OCI-LY7 (cell line): ENCODE measurements around the gene SH3PXD2A. TPM values are rescaled to one million over a fixed set of nuclear protein-coding genes. Genes with fewer than 3 reads are reported as not detected.

ENCODE experiments used
- BruUV-seq: library from RNA; stranded (reverse); fragments of 400-500 nt; replicated peaks from 2 replicates; lab custom pipeline; 2021; lab: Mats Ljungman, UMichigan
- CTCF ChIA-PET: fragments of 300-600 bp; sonication (Branson Sonifier 250); formaldehyde crosslinking; loops from one replicate; lab custom pipeline; 2022; ENCODE audit warnings: antibody characterized with exemption; ENCODE audit not compliant: unreplicated experiment; lab: Charles Lee
- POLR2A ChIA-PET: fragments of 300-600 bp; sonication (Branson Sonifier 250); formaldehyde crosslinking; loops from one replicate; lab custom pipeline; 2022; ENCODE audit warnings: antibody characterized with exemption; lab: Charles Lee
- DNase-seq: peaks from one replicate; pipeline ENCODE4 v3.0.0-alpha.2; 2015; ENCODE audit warnings: low spot score
- H2AFZ ChIP-seq: fragments of 200-600 bp; sonication (generic), shearing (Covaris generic); 2 replicates; pipeline ENCODE4 v1.6.1; 2014; ENCODE audit warnings: mild to moderate bottlenecking, antibody characterized with exemption, low read length, moderate library complexity
- H3K27ac ChIP-seq: fragments of 200-600 bp; sonication (generic); 2 replicates; pipeline ENCODE4 v1.5.1; 2014; ENCODE audit warnings: mixed run types, low read depth, mild to moderate bottlenecking, moderate library complexity, low read length, inconsistent platforms; ENCODE audit not compliant: poor library complexity, severe bottlenecking
- H3K36me3 ChIP-seq: fragments of 200-600 bp; sonication (generic); 2 replicates; pipeline ENCODE4 v1.6.1; 2014; ENCODE audit warnings: mild to moderate bottlenecking, antibody characterized with exemption, low read length, moderate library complexity, mixed read lengths; ENCODE audit not compliant: insufficient read depth
- H3K4me1 ChIP-seq: fragments of 200-600 bp; sonication (generic); 2 replicates; pipeline ENCODE4 v1.5.1; 2014; ENCODE audit warnings: mild to moderate bottlenecking, low read length; ENCODE audit not compliant: insufficient read depth, poor library complexity, severe bottlenecking
- H3K4me2 ChIP-seq: fragments of 200-600 bp; sonication (generic); 2 replicates; pipeline ENCODE4 v1.6.1; 2014; ENCODE audit warnings: mild to moderate bottlenecking, low read length
- H3K4me3 ChIP-seq: fragments of 200-600 bp; sonication (generic); 2 replicates; pipeline ENCODE4 v1.5.1; 2014; ENCODE audit warnings: mild to moderate bottlenecking, low read depth, low read length; ENCODE audit not compliant: poor library complexity, severe bottlenecking
- H3K79me2 ChIP-seq: fragments of 200-600 bp; sonication (generic); 2 replicates; pipeline ENCODE4 v1.6.1; 2016; ENCODE audit warnings: low read depth, mild to moderate bottlenecking, low read length, moderate library complexity, mixed read lengths; ENCODE audit not compliant: insufficient read depth
- H3K9me2 ChIP-seq: fragments of 200-600 bp; sonication (generic); 2 replicates; pipeline ENCODE4 v1.6.1; 2016; ENCODE audit warnings: mild to moderate bottlenecking, low read length, mixed read lengths; ENCODE audit not compliant: insufficient read depth
- H3K9me3 ChIP-seq: fragments of 200-600 bp; sonication (generic); 2 replicates; pipeline ENCODE4 v1.6.1; 2014; ENCODE audit warnings: mild to moderate bottlenecking, mixed run types, low read length, mixed read lengths
- H4K20me1 ChIP-seq: fragments of 200-600 bp; sonication (generic); 2 replicates; pipeline ENCODE4 v1.6.1; 2014; ENCODE audit warnings: mild to moderate bottlenecking, antibody characterized with exemption, low read length, moderate library complexity, mixed read lengths; ENCODE audit not compliant: insufficient read depth
- CTCF ChIP-seq: fragments of 200-600 bp; sonication (generic); conservative IDR thresholded peaks from 2 replicates; pipeline ENCODE4 v1.5.1; 2014; ENCODE audit warnings: mild to moderate bottlenecking, antibody characterized with exemption, low read length, moderate library complexity, mixed read lengths
- EZH2phosphoT487 ChIP-seq: fragments of 200-600 bp; sonication (generic); IDR thresholded peaks from 2 replicates; pipeline ENCODE4 v1.6.1; 2018; ENCODE audit warnings: low read depth, borderline replicate concordance, mild to moderate bottlenecking, mixed run types, antibody characterized with exemption, low read length, moderate library complexity, mixed read lengths
- intact Hi-C: fragments of 100-400 bp; cut with micrococcal nuclease; formaldehyde crosslinking; loops from one replicate; pipeline ENCODE4 v1.10.0; 2022; ENCODE audit not compliant: unreplicated experiment
- total RNA-seq, 2 experiments: library from RNA; depleted of rRNA in 1 of 2; stranded (reverse); fragments of >200 nt in 1 of 2; shearing (Covaris generic) in 1 of 2; gene quantifications; 2 replicates each; pipeline ENCODE4 v1.2.3, GENCODE V29; 2014 to 2022

Gene SH3PXD2A
- total RNA-seq, 2 experiments from 2014 or later: 0.85 to 5.9 TPM

- Histone ChIP-seq H3K79me2 (no peaks in the 10 kb centered on the region), H2AFZ (no peak overlapping the region), H4K20me1 (no peaks in the 10 kb centered on the region), H3K4me3 (no peak overlapping the region), H3K9me3 (no peaks in the 10 kb centered on the region), H3K36me3 (no peaks in the 10 kb centered on the region), H3K27ac (no peak overlapping the region), H3K4me1 (no peaks in the 10 kb centered on the region), H3K9me2 (no peaks in the 10 kb centered on the region), H3K4me2 (no peak overlapping the region)
- intact Hi-C loops: no loop called here
- no TSS peak for BruUV-seq
- ChIA-PET POLR2A (no interaction called here), CTCF (no interaction called here)
- TF ChIP-seq CTCF: no peak
- no peak for TF ChIP-seq EZH2phosphoT487
- no peak for DNase-seq
Measured at GRCh38 chr10:103602028-103602851, 253.1 kb downstream of the SH3PXD2A start.

GRCh38 chr10:103600956-103601569 is 254.3 kb downstream of the SH3PXD2A start:
- Histone ChIP-seq H3K27ac (no peak overlapping the region), H3K4me3 (no peak overlapping the region), H3K9me3 (no peaks in the 10 kb centered on the region), H3K79me2 (no peaks in the 10 kb centered on the region), H3K36me3 (no peaks in the 10 kb centered on the region), H3K4me2 (no peak overlapping the region), H3K4me1 (no peaks in the 10 kb centered on the region), H2AFZ (no peak overlapping the region), H4K20me1 (no peaks in the 10 kb centered on the region), H3K9me2 (no peaks in the 10 kb centered on the region)
- no TSS peak for BruUV-seq
- intact Hi-C loops: no loop called here
- POLR2A ChIA-PET: no interaction called here
- CTCF ChIA-PET: no interaction called here
- TF ChIP-seq CTCF: no peak
- no peak for TF ChIP-seq EZH2phosphoT487
- no peak for DNase-seq

GRCh38 chr10:103600325-103600724 is 255.1 kb downstream of the SH3PXD2A start:
- POLR2A ChIA-PET: no interaction called here
- intact Hi-C loops: no loop called here

More at GRCh38 chr10:103600325-103600724, 255.1 kb downstream of the SH3PXD2A start:
- Histone ChIP-seq H4K20me1 (no peaks in the 10 kb centered on the region), H3K4me1 (no peaks in the 10 kb centered on the region), H3K27ac (no peak overlapping the region), H3K9me2 (no peaks in the 10 kb centered on the region), H3K79me2 (no peaks in the 10 kb centered on the region), H3K36me3 (no peaks in the 10 kb centered on the region), H3K4me3 (no peak overlapping the region), H3K4me2 (no peak overlapping the region), H2AFZ (no peak overlapping the region), H3K9me3 (no peaks in the 10 kb centered on the region)
- CTCF ChIA-PET: no interaction called here
- BruUV-seq: no TSS peak
- no peak for DNase-seq
- TF ChIP-seq EZH2phosphoT487 (no peak), CTCF (no peak)
